Measurements from ENCODE around the gene ERBB4.
"Not testable (repeated sequence)": the region's sequence is repeated elsewhere in the genome, so short reads cannot be mapped to it uniquely, and the experiment has no call there.

The ERBB4 gene

GRCh38 chr2:212193803-212194202, 344.8 kb downstream of the ERBB4 start:
- DNase-seq: no peak

DNA sequence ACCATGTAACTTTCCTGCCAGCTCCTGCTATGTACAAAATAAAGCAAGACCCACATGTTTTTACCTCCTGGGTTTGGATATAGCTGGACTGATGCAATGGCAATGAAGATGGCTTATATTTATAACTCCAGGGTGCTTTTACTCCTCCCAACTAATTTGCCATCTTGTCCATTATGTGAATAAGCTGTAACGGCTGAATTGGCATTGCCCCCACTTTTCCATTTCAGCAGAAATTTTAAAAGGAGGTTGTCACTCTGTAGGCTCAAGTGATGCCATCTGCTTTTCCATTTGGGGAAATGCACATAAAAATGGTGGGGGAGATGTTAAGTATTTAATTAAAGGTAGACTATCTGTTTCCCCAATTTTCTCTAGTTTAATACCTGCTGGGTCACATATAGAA, 345.5 kb downstream of the ERBB4 start:
- no peak for DNase-seq

- not testable (repeated sequence) for DNase-seq
Measured at GRCh38 chr2:212191438-212191837, 347.2 kb downstream of the ERBB4 start.

GRCh38 chr2:212186166-212186565, 352.4 kb downstream of the ERBB4 start:
- no peak for DNase-seq

- DNase-seq: no peak
Measured at GRCh38 chr2:212181646-212182045, 357.0 kb downstream of the ERBB4 start.

DNA sequence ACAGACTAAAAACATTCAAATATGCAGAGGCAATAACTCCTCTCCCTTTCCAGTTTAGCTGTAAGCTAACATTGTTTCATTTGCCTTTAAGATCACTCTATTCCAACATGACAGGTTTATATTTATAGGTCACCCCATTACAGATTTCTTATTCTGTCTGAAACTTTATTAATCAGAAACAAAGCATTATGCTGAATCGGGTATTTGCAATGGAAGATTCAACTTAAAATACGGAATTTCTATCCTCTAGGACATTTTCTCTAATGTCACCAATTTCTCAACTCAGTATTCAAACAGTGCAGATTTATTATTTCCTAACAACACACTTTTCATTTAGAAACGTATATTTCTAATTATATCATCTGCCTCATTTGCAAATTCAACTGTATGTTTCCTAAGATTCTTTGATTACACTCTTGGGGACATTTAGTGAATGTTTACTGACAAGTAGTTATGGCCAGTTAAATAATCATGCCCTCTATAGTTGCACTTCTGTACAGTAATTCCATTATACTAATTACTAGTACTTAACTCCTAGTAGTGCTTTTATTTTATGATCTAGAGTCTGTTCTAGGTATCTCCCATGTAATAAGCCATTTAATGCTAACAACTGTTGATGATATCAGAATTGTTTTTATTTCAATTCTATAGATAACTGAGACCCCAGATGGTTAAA, 358.1 kb downstream of the ERBB4 start:
- no peak for DNase-seq

DNA sequence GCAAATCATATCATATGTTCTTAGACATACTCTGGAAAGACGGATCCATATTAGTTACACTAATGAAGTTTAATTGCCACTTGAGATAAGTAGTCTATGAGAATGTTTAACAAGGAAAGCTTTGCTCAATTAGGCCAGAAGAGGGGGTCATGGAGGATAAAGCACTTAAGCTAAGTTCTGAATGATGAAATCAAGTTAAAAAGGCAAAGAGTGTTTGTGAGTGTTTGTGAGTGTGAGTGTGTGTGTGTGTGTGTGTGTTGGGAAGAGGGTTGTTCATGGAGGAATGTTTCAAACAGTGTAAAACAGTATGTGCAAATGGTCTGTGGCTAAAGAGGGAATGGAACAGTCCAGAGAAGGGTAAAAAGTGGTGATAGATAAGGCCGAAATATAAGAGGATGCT, 360.9 kb downstream of the ERBB4 start:
- DNase-seq: no peak

GRCh38 chr2:212176151-212176550, 362.5 kb downstream of the ERBB4 start:
- no peak for DNase-seq

DNA sequence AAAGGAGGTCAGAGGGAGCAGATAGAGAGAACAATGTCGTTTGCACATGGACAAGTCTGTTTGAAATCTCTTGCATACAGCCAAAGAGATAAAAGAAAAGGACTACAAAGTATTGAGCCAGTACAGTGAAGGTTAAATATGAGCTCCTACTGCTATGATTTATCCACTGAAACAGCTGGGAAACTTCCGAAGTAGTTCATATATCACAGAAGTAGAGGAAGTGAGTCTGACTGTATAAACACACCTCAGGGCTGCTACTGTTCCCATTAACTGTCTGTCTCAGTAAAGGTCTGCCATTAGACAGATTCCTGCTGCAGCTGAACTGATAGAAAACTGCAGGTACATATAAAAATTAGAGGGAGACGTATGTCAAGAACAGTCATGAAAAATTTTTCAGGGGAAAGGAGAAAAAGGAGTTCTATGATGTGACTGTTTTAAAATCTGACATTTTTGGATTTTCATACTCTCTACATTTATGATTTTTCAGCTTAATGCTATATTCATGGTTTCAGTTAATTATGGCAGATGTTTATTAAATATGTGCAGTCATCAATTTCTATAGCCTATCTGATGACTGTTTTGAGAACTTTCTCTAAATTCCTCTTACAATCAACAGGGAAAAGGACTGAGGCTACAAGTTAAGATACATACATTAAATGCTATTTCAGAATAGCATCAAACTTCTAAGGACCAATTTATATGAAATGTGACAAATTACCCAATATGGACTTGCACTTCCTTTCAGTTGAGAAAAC, 364.7 kb downstream of the ERBB4 start:
- no peak for DNase-seq

- DNase-seq: no peak
Measured at GRCh38 chr2:212173331-212173730, 365.3 kb downstream of the ERBB4 start.

DNA sequence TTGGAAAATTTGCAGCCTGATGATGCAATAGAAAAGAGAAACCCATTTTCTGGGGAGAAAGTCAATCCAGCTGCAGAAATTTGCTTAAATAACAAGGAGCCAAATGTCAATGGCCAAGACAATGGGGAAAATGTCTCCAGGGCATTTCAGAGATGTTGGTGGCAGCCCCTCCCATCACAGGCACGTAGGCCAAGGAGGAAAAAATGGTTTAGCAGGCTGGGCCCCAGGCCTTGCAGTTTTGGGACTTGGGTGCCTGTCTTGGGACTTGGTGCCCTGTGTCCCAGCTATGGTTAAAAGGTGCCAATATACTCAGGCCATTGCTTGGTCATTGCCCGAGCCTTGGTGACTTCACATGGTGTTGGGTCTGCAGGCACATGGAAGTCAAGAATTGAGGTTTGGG, 368.2 kb downstream of the ERBB4 start:
- DNase-seq: no peak

- no peak for DNase-seq
Measured at GRCh38 chr2:212158081-212158480, 380.5 kb downstream of the ERBB4 start.

DNA sequence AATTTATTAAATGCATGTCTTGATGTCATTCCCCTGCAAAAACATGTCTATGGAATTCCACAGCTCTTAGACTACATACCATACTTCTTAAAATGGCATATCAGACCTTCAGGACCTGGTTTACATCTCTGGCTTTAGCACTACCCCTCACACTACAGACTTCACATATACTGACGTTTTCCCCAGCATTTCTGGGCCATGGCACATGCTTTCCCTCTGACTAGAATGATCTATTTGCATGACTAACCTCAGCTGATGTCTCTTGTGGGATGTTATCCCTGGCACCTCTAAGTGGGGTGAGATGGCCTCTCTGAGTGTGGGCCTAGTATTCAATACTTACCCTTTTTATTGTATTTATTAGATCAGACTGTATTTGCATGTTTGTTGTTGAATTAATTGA, 381.6 kb downstream of the ERBB4 start:
- no peak for DNase-seq

DNA sequence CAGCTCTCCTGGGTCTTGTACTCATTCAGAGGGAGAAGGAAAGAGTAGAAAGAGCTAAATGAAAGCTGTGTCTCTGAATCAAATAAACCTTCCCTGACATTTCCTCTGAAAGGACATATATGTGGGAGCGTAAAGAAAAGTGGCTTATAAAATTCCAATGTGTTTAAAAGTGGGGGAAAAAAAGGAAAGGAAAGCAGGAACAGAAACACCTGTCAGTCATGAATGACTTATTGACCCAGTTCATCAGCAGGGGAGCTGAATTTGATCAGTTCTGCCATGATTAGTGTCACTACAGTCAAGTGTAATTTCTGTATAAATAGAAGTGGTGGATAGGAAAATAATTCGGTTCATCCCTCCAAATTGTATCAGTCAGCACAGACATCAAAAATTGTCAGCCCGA, 382.5 kb downstream of the ERBB4 start:
- no peak for DNase-seq

- no peak for DNase-seq
Measured at GRCh38 chr2:212154477-212154878, 384.1 kb downstream of the ERBB4 start.

DNA sequence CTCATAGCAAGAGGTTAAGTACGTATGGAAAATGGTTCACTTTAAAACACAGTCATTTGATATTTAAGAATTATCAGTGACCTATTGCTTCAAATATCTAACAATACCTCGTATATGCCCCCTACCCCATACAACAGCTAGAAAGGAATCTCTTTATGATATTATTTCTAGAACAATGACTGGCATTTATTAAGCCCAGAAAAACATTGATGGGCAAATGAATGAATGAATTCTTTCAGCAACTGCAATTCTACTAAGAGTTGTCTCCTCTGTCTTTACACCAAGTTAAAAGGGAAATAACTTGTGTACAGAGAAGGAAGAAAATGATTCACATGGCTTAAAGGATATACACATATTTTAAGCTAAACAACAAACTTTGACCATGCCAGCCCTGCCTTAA, 384.7 kb downstream of the ERBB4 start:
- no peak for DNase-seq

- no peak for DNase-seq
Measured at GRCh38 chr2:212147921-212148513, 390.6 kb downstream of the ERBB4 start.

DNA sequence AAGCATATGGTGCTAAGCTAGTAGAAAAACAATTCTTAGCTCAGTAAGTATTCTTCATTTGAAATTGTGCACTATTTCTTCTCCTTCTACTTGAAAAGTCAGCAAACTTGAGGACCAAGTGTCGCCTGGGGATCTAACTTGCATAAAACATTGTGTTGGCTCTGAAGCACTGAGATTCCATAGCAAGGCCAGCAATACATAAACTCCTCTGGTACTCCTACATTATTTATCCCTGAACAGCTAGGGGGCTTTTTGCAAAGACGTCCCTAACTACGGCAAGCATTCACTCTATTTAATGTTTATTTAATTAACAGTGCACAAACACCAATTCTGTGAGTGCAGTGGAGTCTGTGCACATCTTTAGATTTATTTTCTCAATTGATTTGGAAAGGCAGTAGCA, 392.2 kb downstream of the ERBB4 start:
- DNase-seq: no peak

- DNase-seq: no peak
Measured at GRCh38 chr2:212145121-212145520, 393.5 kb downstream of the ERBB4 start.

GRCh38 chr2:212142631-212143030, 396.0 kb downstream of the ERBB4 start:
- no peak for DNase-seq

DNA sequence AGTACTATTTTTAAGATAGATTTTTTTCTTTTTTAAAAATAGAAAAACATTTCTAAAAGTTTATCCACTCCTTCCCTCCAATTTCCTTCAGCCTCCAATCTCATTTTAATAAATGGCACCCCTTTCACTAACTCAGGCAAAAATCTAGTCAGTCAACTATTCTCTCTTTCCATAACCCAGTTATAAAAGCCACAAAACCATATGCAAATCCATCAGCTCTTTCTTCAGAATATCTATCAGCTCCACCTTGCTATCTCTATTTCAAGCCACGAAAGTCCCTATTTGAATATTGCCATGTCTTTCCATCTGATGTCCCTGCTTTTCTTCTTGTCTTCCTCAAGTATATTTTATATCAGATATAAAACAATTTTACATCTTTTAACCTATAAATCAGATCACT, 397.1 kb downstream of the ERBB4 start:
- DNase-seq: no peak

- no peak for DNase-seq
Measured at GRCh38 chr2:212136216-212136795, 402.3 kb downstream of the ERBB4 start.

GRCh38 chr2:212135739-212136138, 402.9 kb downstream of the ERBB4 start:
- DNase-seq: no peak

- DNase-seq: no peak
Measured at GRCh38 chr2:212133337-212133736, 405.3 kb downstream of the ERBB4 start.
